GM19238 (cell line): ENCODE data around the gene JAK1.
A peak's percentile ranks its signal among the peaks of the same experiment; 100 is the strongest.
"Not testable (repeated sequence)": the region's sequence is repeated elsewhere in the genome, so short reads cannot be mapped to it uniquely, and the experiment has no call there.

Source experiments
- DNase-seq: peaks from one replicate; pipeline ENCODE4 v3.0.0; 2011; ENCODE audit warnings: low spot score; ENCODE audit not compliant: insufficient read length

The JAK1 gene

DNA sequence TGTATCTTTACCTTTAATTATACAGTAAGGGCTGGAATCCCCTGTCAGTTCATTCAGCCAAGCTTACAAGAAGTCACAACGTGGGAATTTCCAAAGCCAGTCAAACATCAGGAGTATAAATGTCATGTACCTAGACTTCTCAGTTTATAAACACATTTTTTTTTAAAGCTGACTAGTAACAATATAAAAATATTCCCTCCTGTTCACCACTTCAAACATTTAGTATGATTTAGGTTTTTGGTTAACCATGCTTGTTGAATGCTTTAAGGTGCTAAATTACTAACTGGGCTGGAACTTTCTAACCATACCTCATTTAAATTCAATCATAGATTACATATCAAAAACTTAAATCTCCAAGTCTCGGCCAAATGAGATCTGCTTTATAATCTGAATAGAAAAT, 44.0 kb downstream of the JAK1 start:
- no peak for DNase-seq

DNA sequence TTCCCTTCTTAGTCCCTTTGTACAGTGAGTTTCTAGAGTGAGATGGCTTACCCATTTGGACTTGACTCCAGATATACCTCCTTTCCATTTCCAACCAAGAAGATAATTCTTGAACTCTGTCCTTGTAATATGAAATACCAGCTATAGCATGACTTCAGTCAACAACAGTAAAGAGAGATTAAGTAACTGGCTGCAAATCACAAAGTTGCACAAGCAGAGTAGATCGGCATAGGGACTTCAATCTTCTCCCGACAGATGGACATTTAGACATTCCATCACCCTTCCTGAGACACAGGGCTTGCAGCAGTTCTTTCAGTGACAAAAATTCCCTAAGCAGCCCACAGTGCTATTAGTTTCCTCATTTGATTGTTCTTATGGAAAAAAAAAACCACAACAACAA, 44.6 kb downstream of the JAK1 start:
- no peak for DNase-seq

GRCh38 chr1:64920941-64921589, 45.3 kb downstream of the JAK1 start:
- DNase-seq, result no peak

DNA sequence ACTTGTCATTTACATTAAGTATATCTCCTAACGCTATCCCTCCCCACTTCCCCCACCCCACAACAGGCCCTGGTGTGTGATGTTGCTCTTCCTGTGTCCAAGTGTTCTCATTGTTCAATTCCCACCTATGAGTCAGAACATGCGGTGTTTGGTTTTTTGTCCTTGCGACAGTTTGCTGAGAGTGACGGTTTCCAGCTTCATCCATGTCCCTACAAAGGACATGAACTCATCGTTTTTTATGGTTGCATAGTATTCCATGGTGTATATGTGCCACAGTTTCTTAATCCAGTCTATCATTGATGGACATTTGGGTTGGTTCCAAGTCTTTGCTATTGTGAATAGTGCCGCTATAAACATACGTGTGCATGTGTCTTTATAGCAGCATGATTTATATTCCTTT, 47.2 kb downstream of the JAK1 start:
- not testable (repeated sequence) for DNase-seq

DNA sequence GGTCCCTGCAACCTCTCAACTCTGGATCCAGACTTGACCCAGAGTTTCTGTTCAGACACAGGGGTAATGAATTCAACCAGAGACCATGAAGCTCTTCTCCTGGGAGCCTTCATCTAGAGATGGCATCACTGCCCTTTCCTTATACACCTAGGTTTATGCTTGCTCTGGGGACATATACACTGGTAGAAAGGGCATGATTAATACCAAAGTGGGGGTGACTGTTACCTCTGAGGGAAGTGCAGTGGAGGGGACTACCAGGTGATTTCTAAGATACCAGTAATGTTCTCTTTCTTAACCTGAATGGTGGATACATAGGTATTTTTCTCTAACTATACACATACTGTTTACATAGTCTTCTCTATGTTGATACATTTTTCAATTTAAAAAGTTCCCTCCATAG, 48.4 kb downstream of the JAK1 start:
- no peak for DNase-seq

GRCh38 chr1:64917328-64917861, 49.0 kb downstream of the JAK1 start:
- DNase-seq, result no peak

DNA sequence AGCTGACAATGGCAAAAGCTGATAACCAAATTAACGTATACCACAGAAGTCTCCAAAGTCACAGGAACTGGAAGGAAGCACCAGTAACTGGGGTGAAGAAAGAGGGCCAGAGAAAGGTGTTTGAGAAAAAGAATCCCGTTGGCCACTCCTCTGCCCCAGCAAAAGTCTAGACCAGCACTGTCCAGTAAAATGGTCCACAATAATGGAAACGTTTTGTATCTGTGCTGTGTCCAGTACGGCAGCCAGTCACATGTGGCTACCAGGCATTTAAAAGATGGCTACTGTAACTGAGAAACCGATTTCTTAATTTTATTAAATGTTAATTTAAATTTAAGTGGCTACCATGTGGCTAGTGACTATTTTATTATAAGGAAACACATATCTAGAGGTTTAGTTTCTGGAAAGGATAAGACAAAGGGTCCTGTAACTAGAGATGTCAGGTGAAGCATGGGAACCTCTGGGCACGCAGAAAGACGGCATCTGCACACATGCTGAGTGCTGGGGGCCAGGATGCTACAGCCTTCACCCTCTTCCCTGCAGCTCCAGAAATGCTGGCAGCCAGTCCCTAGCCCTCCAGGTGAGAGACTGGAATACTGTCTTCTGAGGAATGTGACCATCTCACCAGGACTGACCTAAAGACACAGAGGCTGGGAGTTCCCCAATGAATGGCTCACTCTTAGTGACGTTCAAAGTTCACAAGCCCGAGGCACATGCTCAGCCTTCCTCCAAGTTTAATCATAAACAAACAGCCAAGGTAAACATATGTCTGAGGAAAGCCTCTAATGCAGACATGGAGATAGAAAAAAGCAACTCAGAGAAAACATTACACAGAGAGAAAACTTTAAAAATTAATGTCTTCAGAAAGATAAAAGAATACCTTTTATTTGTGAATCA, 50.7 kb downstream of the JAK1 start:
- DNase-seq, result no peak

DNA sequence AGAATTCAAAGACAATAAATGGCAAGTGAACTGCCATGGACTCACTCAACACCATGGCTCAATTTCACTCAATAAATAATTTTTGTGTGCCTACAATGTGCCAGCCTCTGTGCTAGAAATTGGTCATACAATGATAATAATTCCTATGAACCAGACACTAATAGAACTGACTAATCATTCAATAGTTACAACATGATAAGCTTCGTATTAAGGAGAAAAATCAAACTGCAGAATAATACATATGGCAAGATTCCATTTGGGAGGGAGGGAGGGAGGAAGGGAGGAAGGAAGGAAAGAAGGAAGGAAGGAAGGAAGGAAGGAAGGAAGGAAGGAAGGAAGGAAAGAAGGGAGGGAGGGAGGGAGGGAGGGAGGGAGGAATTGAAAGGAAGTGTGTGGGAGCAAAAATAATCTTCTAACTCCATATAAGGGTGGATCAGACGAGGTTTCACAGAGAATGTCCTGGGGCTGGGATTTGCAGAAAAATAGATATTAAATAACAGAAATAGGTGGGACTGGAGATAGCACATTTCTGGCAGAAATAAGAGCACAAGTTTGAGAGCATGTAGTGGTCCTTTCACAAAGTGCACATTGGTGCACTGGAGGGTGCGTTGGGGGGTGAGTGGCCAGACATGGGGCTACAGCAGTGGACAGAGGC, 52.9 kb downstream of the JAK1 start:
- no peak for DNase-seq

GRCh38 chr1:64912191-64912590, 54.2 kb downstream of the JAK1 start:
- no peak for DNase-seq

GRCh38 chr1:64911326-64911725, 55.0 kb downstream of the JAK1 start:
- no peak for DNase-seq

DNA sequence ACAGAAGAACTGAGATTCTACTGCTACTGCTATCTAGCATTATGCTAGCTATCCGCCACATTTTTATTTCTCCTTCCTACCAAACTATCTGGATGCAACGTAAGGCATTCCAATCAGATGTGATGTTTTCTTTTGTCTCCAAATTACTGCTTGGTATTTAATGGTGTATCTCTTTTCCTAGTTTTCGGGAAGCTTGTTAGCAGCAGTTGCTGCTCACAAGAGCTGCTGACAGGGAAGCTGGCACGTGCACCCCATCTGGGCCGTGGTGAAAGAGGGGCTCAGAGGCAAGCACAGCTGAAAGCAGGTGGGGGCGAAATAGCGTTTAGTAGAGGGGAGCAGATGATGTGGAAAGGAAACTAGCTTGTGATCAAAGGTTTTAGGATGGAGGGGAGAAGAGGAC, 57.3 kb downstream of the JAK1 start:
- DNase-seq, result no peak

- DNase-seq, result no peak
These were observed 57.8 kb downstream of the JAK1 start for GRCh38 chr1:64908575-64908974.

DNA sequence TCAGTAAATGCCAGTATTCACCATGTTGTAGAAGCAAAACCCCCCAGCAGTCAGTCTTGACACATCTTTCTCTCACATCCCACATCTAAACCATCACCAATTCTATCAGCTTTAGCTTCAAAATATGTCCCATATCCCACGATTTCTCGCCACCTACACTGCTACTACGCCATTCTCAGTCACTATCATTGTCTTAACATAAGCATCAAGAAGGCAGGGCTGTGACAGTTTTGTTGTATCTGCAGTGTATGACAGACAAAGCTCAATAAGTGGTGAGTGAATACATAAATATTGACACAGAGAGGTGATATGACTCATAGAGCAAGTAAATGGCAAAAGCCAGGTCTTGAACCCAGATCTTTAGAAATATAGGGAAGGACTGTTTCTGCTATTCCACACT, 59.9 kb downstream of the JAK1 start:
- no peak for DNase-seq

- DNase-seq, result no peak
These were observed 62.8 kb downstream of the JAK1 start for GRCh38 chr1:64903593-64903992.

DNA sequence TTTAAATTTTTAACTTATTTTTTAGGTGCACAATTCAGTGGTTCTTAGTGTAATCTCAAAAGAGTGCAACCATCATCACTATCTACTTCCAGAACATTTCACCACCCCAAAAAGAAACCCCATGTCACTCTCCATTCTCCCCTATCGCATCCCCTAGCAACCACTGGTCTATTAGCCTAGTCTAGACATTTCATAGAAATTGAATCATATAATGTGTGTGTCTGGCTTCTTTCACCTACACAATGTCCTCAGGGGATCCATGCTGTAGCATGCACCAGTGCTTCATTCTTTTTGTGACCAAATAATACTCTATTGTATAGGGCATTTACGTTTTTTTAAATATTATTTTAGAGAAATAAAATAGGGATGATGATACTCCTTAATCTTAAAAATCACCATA, 64.7 kb downstream of the JAK1 start:
- no peak for DNase-seq

- no peak for DNase-seq
These were observed 65.4 kb downstream of the JAK1 start for GRCh38 chr1:64900916-64901315.

- peak; percentile 37 for DNase-seq
These were observed 68.1 kb downstream of the JAK1 start for GRCh38 chr1:64898107-64898861.

- no peak for DNase-seq
These were observed 69.8 kb downstream of the JAK1 start for GRCh38 chr1:64896551-64896950.

GRCh38 chr1:64895500-64895899, 70.8 kb downstream of the JAK1 start:
- no peak for DNase-seq

DNA sequence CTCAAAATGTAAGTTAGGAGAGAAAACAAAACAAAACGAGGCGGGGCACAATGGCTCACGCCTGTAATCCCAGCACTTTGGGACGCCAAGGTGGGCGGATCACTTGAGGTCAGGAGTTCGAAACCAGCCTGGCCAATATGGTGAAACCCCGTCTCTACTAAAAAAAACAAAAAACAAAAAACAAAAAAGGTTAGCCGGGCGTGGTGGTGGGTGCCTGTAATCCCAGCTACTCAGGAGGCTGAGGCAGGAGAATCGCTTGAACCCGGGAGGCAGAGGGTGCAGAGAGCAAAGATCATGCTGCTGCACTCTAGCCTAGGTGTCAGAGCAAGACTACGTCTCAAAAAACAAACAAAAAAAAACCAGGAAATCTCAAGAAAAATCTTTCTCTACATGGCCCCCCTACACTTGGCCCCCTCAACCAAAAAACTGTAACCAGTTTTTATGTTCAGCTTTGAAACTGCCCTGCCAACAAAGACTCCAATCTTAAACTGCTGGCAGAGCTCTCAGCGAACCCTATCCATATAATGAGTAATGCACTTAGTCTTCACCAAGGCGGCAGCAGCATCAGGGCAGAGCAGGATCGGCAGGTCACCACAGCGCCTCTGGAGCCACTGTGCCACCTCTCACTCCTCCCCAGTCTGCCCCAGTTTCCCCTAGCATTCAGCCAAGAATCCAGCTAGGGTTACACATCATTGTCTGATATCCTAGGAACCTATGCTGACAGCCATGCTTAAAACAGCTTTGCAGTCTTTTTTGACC, 71.7 kb downstream of the JAK1 start:
- no peak for DNase-seq

DNA sequence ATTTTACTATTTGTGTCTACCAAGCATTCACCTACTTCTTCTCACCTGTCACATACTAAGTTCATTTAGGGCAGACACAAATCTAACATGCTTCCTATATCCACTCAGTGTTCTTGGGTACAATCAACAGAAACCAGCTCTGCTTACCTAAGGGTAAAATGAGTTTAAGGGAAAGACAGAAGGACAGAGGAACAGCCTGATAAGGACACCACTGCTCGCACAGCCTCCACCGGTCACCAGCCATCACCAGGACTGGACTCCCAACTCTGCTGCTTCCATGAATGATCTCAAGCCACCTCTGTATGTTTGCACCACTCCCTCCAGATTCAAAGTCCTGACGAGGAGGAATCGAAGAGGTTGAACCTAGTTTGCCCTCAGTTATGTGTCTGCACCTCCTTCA, 72.4 kb downstream of the JAK1 start:
- no peak for DNase-seq
